ENCODE results near the gene POLR1C. TPM values are rescaled to one million over a fixed set of nuclear protein-coding genes. Genes with fewer than 3 reads are reported as not detected.

The POLR1C gene
- total RNA-seq, 1 experiment from 2014 or later = 75.4 TPM

- no TSS peak for BruUV-seq (replicated peaks)
- no peaks in the 10 kb centered on the region for H3K27me3 ChIP-seq (replicated peaks; ENCODE audit: insufficient read depth, low read depth, low read length, poor library complexity)
- H3K36me3 ChIP-seq (ENCODE audit: insufficient read depth, low read length, poor library complexity, severe bottlenecking) = peaks cover 48% of the 10 kb centered on the region
- POLR2A ChIA-PET (ENCODE audit: low non-redundant PET) = no interaction called here
- no peaks in the 10 kb centered on the region for H3K9me3 ChIP-seq (ENCODE audit: low read depth, low read length, poor library complexity, severe bottlenecking)
- no peaks in the 10 kb centered on the region for H3K4me1 ChIP-seq (ENCODE audit: insufficient read depth, low read length, poor library complexity, severe bottlenecking)
- H3K27ac ChIP-seq (ENCODE audit: low read depth, low read length, poor library complexity, severe bottlenecking) = no peak overlapping the region
- no peak overlapping the region for H3K4me3 ChIP-seq (ENCODE audit: low read depth, low read length, poor library complexity, severe bottlenecking)
- DNase-seq (ENCODE audit: low spot score) = no peak
- CTCF ChIA-PET = interaction anchor here (0.6 kb wide), 1 partner anchor 47 kb away, joined by 4 read pairs; no protein-coding TSS in a partner anchor
- no peak for TF ChIP-seq CTCF (conservative IDR thresholded peaks at IDR 0.05; ENCODE audit: low read depth, low read length)
- no peak for TF ChIP-seq EZH2 (IDR thresholded peaks at IDR 0.05; ENCODE audit: borderline replicate concordance, low read depth, low read length, poor library complexity, severe bottlenecking)
- intact Hi-C loops (cut with micrococcal nuclease; ENCODE audit: unreplicated experiment) = loop anchor here (10.0 kb wide), 1 partner anchor 239 kb away; no protein-coding TSS in a partner anchor
Observed at GRCh38 chr6:43503443-43503842, 13.4 kb upstream of the POLR1C start.

GRCh38 chr6:43504756-43505593 lies 11.9 kb upstream of the POLR1C start:
- intact Hi-C loops (cut with micrococcal nuclease; ENCODE audit: unreplicated experiment) = loop anchor here (10.0 kb wide), 1 partner anchor 240 kb away; no protein-coding TSS in a partner anchor
- Histone ChIP-seq H3K4me1 (ENCODE audit: insufficient read depth, low read length, poor library complexity, severe bottlenecking) (no peaks in the 10 kb centered on the region), H3K9me3 (ENCODE audit: low read depth, low read length, poor library complexity, severe bottlenecking) (no peaks in the 10 kb centered on the region), H3K36me3 (ENCODE audit: insufficient read depth, low read length, poor library complexity, severe bottlenecking) (peaks cover 33% of the 10 kb centered on the region), H3K27me3 (replicated peaks; ENCODE audit: insufficient read depth, low read depth, low read length, poor library complexity) (no peaks in the 10 kb centered on the region), H3K27ac (ENCODE audit: low read depth, low read length, poor library complexity, severe bottlenecking) (no peak overlapping the region), H3K4me3 (ENCODE audit: low read depth, low read length, poor library complexity, severe bottlenecking) (no peak overlapping the region)
- no peak for DNase-seq (ENCODE audit: low spot score)
- CTCF ChIA-PET = no interaction called here
- POLR2A ChIA-PET (ENCODE audit: low non-redundant PET) = no interaction called here
- TF ChIP-seq EZH2 (IDR thresholded peaks at IDR 0.05; ENCODE audit: borderline replicate concordance, low read depth, low read length, poor library complexity, severe bottlenecking) (no peak), CTCF (conservative IDR thresholded peaks at IDR 0.05; ENCODE audit: low read depth, low read length) (no peak)
- no TSS peak for BruUV-seq (replicated peaks)

- TF ChIP-seq EZH2 (IDR thresholded peaks at IDR 0.05; ENCODE audit: borderline replicate concordance, low read depth, low read length, poor library complexity, severe bottlenecking) (no peak), CTCF (conservative IDR thresholded peaks at IDR 0.05; ENCODE audit: low read depth, low read length) (no peak)
- CTCF ChIA-PET = interaction anchor here (0.5 to 1.4 kb wide), 8 partner anchors 17 to 334 kb away, joined by 3 to 10 read pairs (median 6); partner anchors contain the start of genes DLK2 and DNPH1
- Histone ChIP-seq H3K27me3 (replicated peaks; ENCODE audit: insufficient read depth, low read depth, low read length, poor library complexity) (no peaks in the 10 kb centered on the region), H3K27ac (ENCODE audit: low read depth, low read length, poor library complexity, severe bottlenecking) (no peak overlapping the region), H3K4me3 (ENCODE audit: low read depth, low read length, poor library complexity, severe bottlenecking) (no peak overlapping the region), H3K4me1 (ENCODE audit: insufficient read depth, low read length, poor library complexity, severe bottlenecking) (no peaks in the 10 kb centered on the region), H3K36me3 (ENCODE audit: insufficient read depth, low read length, poor library complexity, severe bottlenecking) (peaks cover 27% of the 10 kb centered on the region), H3K9me3 (ENCODE audit: low read depth, low read length, poor library complexity, severe bottlenecking) (no peaks in the 10 kb centered on the region)
- intact Hi-C loops (cut with micrococcal nuclease; ENCODE audit: unreplicated experiment) = loop anchor here (1.0 to 10.0 kb wide), 3 partner anchors 49 to 241 kb away; no protein-coding TSS in a partner anchor
- POLR2A ChIA-PET (ENCODE audit: low non-redundant PET) = interaction anchor here (0.6 kb wide), 1 partner anchor 694 kb away, joined by 3 read pairs; no protein-coding TSS in a partner anchor
- DNase-seq (ENCODE audit: low spot score) = no peak
- no TSS peak for BruUV-seq (replicated peaks)
Observed at GRCh38 chr6:43505718-43506117, 11.2 kb upstream of the POLR1C start.

Data from A673 (cell line).